ENCODE measurements around the gene TNIK.
"Not testable (repeated sequence)": the region's sequence is repeated elsewhere in the genome, so short reads cannot be mapped to it uniquely, and the experiment has no call there.

GRCh38 chr3:171382347-171382746 lies 77.9 kb downstream of the TNIK start:
- TF ChIP-seq CTCF (IDR thresholded peaks at IDR 0.05), result peak in 1 of 6 experiments; percentile 13
- not testable (repeated sequence) for TF ChIP-seq POLR2A (IDR thresholded peaks at IDR 0.05)

All from upper lobe of left lung (tissue), 4 donors.